Esophagus squamous epithelium (tissue), 4 donors: ENCODE data around the gene PCBP4.

Experiments
- CTCF ChIP-seq, 6 experiments: fragments of 450-650 bp in 4 of 6; fragments of 200-600 bp in 2 of 6; sonication (generic) in 2 of 6; IDR thresholded peaks; one replicate each; pipeline ENCODE4 v1.5.1; 2016 to 2019; ENCODE audit warnings: antibody characterized with exemption in 6 of 6, mild to moderate bottlenecking in 4 of 6, moderate library complexity in 4 of 6
- POLR2A ChIP-seq, 4 donors: fragments of 450-650 bp; IDR thresholded peaks; one replicate each; pipeline ENCODE4 v1.6.1; 2017; ENCODE audit warnings: antibody characterized with exemption in 4 of 4, mild to moderate bottlenecking in 4 of 4, moderate library complexity in 3 of 4

DNA sequence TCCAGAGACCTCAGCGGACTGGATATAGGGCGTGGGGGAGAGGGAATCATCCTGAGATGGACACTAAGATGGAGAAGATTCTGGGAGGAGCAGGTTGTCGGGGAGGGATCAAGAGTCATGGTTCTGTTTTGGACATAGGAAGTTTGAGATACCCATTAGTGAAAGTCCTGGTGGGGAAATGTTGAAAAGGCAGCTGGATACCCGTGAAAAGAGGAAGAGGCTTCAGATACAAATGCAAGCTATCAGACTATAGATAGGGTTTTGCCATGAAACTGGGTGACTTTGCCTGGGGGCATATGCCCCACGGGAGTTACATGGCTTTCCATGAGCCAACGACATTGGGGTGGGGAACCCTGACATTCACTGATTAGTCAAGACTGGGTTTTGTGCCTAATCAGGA is 13.1 kb downstream of the PCBP4 start:
- TF ChIP-seq CTCF (IDR thresholded peaks at IDR 0.05) (no peak), POLR2A (IDR thresholded peaks at IDR 0.05) (no peak)
